ENCODE results near the gene PLCL1.

The PLCL1 gene

GRCh38 chr2:198141726-198142125 is 337.3 kb downstream of the PLCL1 start:
- H3K27ac ChIP-seq (replicated peaks), result no peak overlapping the region
- no peak for TF ChIP-seq CTCF (IDR thresholded peaks at IDR 0.05; ENCODE audit: insufficient read depth, low read length)
- TF ChIP-seq GABPA (IDR thresholded peaks at IDR 0.05; ENCODE audit: low read depth), result no peak
- TF ChIP-seq SPI1 (IDR thresholded peaks at IDR 0.05; ENCODE audit: borderline replicate concordance, low read depth), result no peak
- TF ChIP-seq REST (IDR thresholded peaks at IDR 0.05; ENCODE audit: insufficient replicate concordance, low read depth), result no peak
- no peak for TF ChIP-seq POLR2AphosphoS5 (IDR thresholded peaks at IDR 0.05; ENCODE audit: low read depth)
- DNase-seq (ENCODE audit: low read depth in 1 of 2, low spot score in 1 of 2), result no peak
- H3K4me3 ChIP-seq (replicated peaks; ENCODE audit: insufficient read depth, low read length), result no peak overlapping the region
- H3K27me3 ChIP-seq (ENCODE audit: insufficient read depth, poor library complexity, severe bottlenecking), result no peaks in the 10 kb centered on the region

GRCh38 chr2:198143156-198143555 is 338.8 kb downstream of the PLCL1 start:
- Histone ChIP-seq H3K27me3 (ENCODE audit: insufficient read depth, poor library complexity, severe bottlenecking) (no peaks in the 10 kb centered on the region), H3K27ac (replicated peaks) (no peak overlapping the region), H3K4me3 (replicated peaks; ENCODE audit: insufficient read depth, low read length) (no peak overlapping the region)
- DNase-seq (ENCODE audit: low read depth in 1 of 2, low spot score in 1 of 2), result no peak
- no peak for TF ChIP-seq GABPA (IDR thresholded peaks at IDR 0.05; ENCODE audit: low read depth)
- TF ChIP-seq POLR2AphosphoS5 (IDR thresholded peaks at IDR 0.05; ENCODE audit: low read depth), result no peak
- no peak for TF ChIP-seq REST (IDR thresholded peaks at IDR 0.05; ENCODE audit: insufficient replicate concordance, low read depth)
- no peak for TF ChIP-seq CTCF (IDR thresholded peaks at IDR 0.05; ENCODE audit: insufficient read depth, low read length)
- no peak for TF ChIP-seq SPI1 (IDR thresholded peaks at IDR 0.05; ENCODE audit: borderline replicate concordance, low read depth)

GRCh38 chr2:198143793-198144192 is 339.4 kb downstream of the PLCL1 start:
- no peak for DNase-seq (ENCODE audit: low read depth in 1 of 2, low spot score in 1 of 2)
- Histone ChIP-seq H3K27me3 (ENCODE audit: insufficient read depth, poor library complexity, severe bottlenecking) (no peaks in the 10 kb centered on the region), H3K27ac (replicated peaks) (no peak overlapping the region), H3K4me3 (replicated peaks; ENCODE audit: insufficient read depth, low read length) (no peak overlapping the region)
- TF ChIP-seq SPI1 (IDR thresholded peaks at IDR 0.05; ENCODE audit: borderline replicate concordance, low read depth), result no peak
- no peak for TF ChIP-seq GABPA (IDR thresholded peaks at IDR 0.05; ENCODE audit: low read depth)
- no peak for TF ChIP-seq REST (IDR thresholded peaks at IDR 0.05; ENCODE audit: insufficient replicate concordance, low read depth)
- no peak for TF ChIP-seq POLR2AphosphoS5 (IDR thresholded peaks at IDR 0.05; ENCODE audit: low read depth)
- TF ChIP-seq CTCF (IDR thresholded peaks at IDR 0.05; ENCODE audit: insufficient read depth, low read length), result no peak

Measured in HL-60 (cell line).